Skeletal muscle tissue (tissue), 4 donors: ENCODE data around the gene C1orf56. TPM values are rescaled to one million over a fixed set of nuclear protein-coding genes. Genes with fewer than 3 reads are reported as not detected.
A peak's percentile ranks its signal among the peaks of the same experiment; 100 is the strongest.

Source experiments
- H3K27ac ChIP-seq: one replicate; pipeline ENCODE4 v1.7.0; 2013; ENCODE audit warnings: mild to moderate bottlenecking, low read depth, low read length, inconsistent platforms
- H3K27me3 ChIP-seq, 3 donors: one replicate each; pipeline ENCODE4 v1.7.0; 2013; ENCODE audit warnings: low read length in 3 of 3; ENCODE audit not compliant: control insufficient read depth in 3 of 3, insufficient read depth in 3 of 3
- H3K36me3 ChIP-seq, 3 donors: one replicate each; pipeline ENCODE4 v1.7.0; 2013; ENCODE audit warnings: low read length in 3 of 3; ENCODE audit not compliant: control insufficient read depth in 3 of 3, insufficient read depth in 3 of 3
- H3K4me1 ChIP-seq, 3 donors: one replicate each; pipeline ENCODE4 v1.7.0; 2013; ENCODE audit warnings: low read length in 3 of 3, mild to moderate bottlenecking in 3 of 3; ENCODE audit not compliant: control insufficient read depth in 3 of 3, insufficient read depth in 3 of 3
- H3K4me3 ChIP-seq, 3 donors: one replicate each; pipeline ENCODE4 v1.7.0; 2013; ENCODE audit warnings: low read length in 3 of 3
- H3K9ac ChIP-seq, 3 donors: one replicate each; pipeline ENCODE4 v1.7.0; 2013; ENCODE audit warnings: low read length in 3 of 3, mild to moderate bottlenecking in 3 of 3, moderate library complexity in 2 of 3, low read depth in 1 of 3
- H3K9me3 ChIP-seq, 3 donors: one replicate each; pipeline ENCODE4 v1.7.0; 2013; ENCODE audit warnings: low read length in 3 of 3; ENCODE audit not compliant: control insufficient read depth in 3 of 3
- total RNA-seq: library from RNA; depleted of rRNA; stranded (reverse); fragments of >200 nt; gene quantifications from one replicate; pipeline ENCODE4 v1.2.3, GENCODE V29; 2014
- donor health status: Osteomylitis.

C1orf56 gene
- total RNA-seq, 1 donor from 2014 or later, result 1.6 TPM

GRCh38 chr1:151048645-151049032, 1.1 kb downstream of the C1orf56 start:
- H3K4me3 ChIP-seq, result peak overlapping the region; percentile 92 to 94 (median 92)
- H3K27ac ChIP-seq, result peak overlapping the region; percentile 81
- peak overlapping the region; percentile 82 to 91 (median 90) for H3K9ac ChIP-seq
- no peaks in the 10 kb centered on the region for H3K9me3 ChIP-seq
- no peaks in the 10 kb centered on the region for H3K27me3 ChIP-seq
- peaks cover 14 to 27% (median 14%) of the 10 kb centered on the region in 3 donors for H3K4me1 ChIP-seq
- H3K36me3 ChIP-seq, result peaks cover 7 to 31% (median 17%) of the 10 kb centered on the region in 3 donors

GRCh38 chr1:151049458-151049857, 1.9 kb downstream of the C1orf56 start:
- Histone ChIP-seq H3K9ac (no peak overlapping the region), H3K27ac (no peak overlapping the region), H3K27me3 (no peaks in the 10 kb centered on the region), H3K4me1 (peaks cover 14 to 27% (median 14%) of the 10 kb centered on the region in 3 donors), H3K4me3 (no peak overlapping the region), H3K9me3 (no peaks in the 10 kb centered on the region), H3K36me3 (peaks cover 15 to 40% (median 24%) of the 10 kb centered on the region in 3 donors)

DNA sequence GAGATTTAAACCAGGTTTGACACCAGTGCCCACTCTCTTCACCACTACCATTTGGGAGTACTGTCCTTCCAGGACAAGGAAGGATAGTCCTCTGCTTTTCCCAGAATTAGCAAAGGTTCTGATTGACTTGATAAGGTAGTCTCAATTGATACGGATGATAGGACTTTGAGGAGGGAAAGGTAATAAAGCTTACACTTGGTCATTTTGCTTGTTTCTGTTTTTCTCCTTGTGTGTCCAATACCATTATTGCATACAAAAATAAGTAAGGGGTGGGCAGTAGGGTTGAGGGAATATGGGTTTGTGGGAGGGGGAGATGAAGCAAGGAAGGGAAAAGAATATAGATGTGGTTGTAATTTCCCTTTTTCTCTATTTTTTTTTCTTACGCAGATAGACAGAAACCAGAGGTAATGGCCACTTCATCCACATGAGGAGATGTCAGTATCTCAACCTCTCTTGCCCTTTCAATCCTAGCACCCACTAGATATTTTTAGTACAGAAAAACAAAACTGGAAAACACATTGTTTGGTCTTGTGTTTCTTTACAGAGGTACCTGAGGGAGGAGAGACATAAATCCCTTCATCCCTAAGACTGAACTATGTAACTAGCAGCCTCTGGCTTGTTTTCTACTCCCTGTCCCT, 2.6 kb downstream of the C1orf56 start:
- no peak overlapping the region for H3K9ac ChIP-seq
- peaks cover 14 to 27% (median 16%) of the 10 kb centered on the region in 3 donors for H3K4me1 ChIP-seq
- no peaks in the 10 kb centered on the region for H3K27me3 ChIP-seq
- H3K36me3 ChIP-seq, result peaks cover 21 to 46% (median 31%) of the 10 kb centered on the region in 3 donors
- no peaks in the 10 kb centered on the region for H3K9me3 ChIP-seq
- H3K4me3 ChIP-seq, result no peak overlapping the region
- H3K27ac ChIP-seq, result no peak overlapping the region

DNA sequence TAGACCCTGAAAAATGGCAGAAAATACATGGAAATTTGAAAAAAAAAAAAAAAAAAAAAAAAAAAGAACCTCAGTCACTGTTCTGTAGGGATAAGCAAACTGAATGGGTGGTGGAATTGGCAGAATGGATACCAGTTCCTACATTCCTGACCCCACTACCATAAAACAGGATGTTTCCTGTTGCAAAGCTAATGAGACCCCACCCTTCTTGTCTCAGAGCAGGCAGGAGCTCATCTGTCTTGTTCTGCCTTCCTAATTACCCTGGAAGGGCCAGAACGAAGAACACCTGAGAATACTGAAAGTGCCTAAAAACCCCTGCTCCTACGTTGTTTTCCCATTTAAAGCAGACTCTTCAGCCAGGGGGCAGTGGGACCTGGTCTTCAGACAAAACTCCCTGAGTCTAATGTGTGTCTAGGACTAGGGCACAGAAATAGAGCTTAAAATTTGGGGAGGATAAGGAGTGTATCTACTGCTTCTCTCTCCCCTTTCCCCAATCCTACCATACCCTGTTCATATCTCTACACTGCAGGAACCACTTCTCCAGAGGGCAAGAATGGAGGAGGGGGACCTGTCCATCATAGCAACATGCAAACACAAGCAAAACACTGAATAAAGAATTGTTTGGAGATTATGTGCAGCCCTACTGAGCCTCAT, 3.9 kb downstream of the C1orf56 start:
- Histone ChIP-seq H3K36me3 (peaks cover 27 to 58% (median 40%) of the 10 kb centered on the region in 3 donors), H3K4me3 (no peak overlapping the region), H3K9me3 (no peaks in the 10 kb centered on the region), H3K27me3 (no peaks in the 10 kb centered on the region), H3K4me1 (peaks cover 21 to 39% (median 29%) of the 10 kb centered on the region in 3 donors), H3K9ac (no peak overlapping the region), H3K27ac (no peak overlapping the region)

DNA sequence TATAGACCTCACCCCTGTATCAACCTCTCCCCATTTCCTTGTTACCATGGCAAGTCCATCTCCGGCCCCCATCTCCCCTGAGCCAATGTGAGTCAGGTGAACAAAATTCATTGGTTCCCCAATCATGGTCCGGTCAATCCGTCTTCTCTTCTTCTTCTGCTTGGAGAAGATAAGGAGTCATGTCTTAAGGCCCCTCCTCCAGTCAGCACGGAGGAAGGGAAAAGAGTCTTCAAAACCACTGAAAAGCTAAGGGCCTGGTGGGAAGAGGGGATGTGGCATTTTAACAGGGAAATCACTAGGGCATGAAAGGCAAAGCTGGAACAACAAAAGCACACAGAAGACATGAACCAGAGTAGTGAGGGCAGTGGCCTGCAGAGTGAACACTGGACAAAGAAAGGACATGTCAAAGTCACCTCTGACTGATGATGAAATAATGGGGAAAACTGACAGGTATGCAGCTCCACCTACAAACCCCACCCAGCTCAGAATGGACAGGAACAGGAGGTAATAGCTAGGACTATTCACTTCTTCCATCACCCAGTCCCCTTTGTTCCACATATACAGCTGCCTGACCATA, 7.5 kb downstream of the C1orf56 start:
- Histone ChIP-seq H3K27ac (peak overlapping the region; percentile 93), H3K27me3 (no peaks in the 10 kb centered on the region), H3K9ac (peak overlapping the region in 1 of 3 donors; percentile 1), H3K4me1 (peaks cover 29 to 42% (median 38%) of the 10 kb centered on the region in 3 donors), H3K4me3 (no peak overlapping the region), H3K9me3 (no peaks in the 10 kb centered on the region), H3K36me3 (peaks cover 27 to 66% (median 40%) of the 10 kb centered on the region in 3 donors)

DNA sequence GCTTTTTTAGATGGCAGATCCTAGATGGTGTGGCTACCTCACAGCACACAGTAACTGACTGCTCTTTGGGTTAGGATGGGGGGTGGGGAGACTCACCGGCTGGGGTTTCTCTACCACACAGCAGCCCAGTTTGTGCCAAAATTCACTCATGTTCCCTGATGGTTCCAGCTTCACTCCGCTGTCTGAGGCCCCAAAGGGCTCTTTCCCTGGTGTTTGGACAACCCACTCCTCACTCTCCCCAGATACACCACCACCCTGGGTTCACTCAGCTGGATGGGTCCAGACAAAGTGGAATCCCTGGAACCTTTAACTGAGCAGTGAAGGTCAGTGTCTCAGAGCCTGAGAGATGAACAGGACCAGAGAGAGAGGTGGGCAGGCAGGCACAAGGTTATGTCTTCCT, 8.0 kb downstream of the C1orf56 start:
- H3K9ac ChIP-seq, result peak overlapping the region in 1 of 3 donors; percentile 1

GRCh38 chr1:151056149-151056548, 8.6 kb downstream of the C1orf56 start:
- Histone ChIP-seq H3K9me3 (no peaks in the 10 kb centered on the region), H3K27ac (peak overlapping the region; percentile 93), H3K27me3 (no peaks in the 10 kb centered on the region), H3K9ac (peak overlapping the region; percentile 1 to 37 (median 28)), H3K36me3 (peaks cover 27 to 59% (median 40%) of the 10 kb centered on the region in 3 donors), H3K4me3 (peak overlapping the region in 2 of 3 donors; percentile 26 to 48), H3K4me1 (peaks cover 29 to 42% (median 42%) of the 10 kb centered on the region in 3 donors)

More for the DNA sequence above, 8.0 kb downstream of the C1orf56 start:
- peaks cover 27 to 63% (median 40%) of the 10 kb centered on the region in 3 donors for H3K36me3 ChIP-seq
- H3K27me3 ChIP-seq, result no peaks in the 10 kb centered on the region
- H3K4me1 ChIP-seq, result peaks cover 29 to 42% (median 42%) of the 10 kb centered on the region in 3 donors
- no peak overlapping the region for H3K4me3 ChIP-seq
- H3K27ac ChIP-seq, result peak overlapping the region; percentile 93
- no peaks in the 10 kb centered on the region for H3K9me3 ChIP-seq

GRCh38 chr1:151058692-151059091, 11.1 kb downstream of the C1orf56 start:
- Histone ChIP-seq H3K27me3 (no peaks in the 10 kb centered on the region), H3K4me1 (peaks cover 29 to 42% (median 42%) of the 10 kb centered on the region in 3 donors), H3K36me3 (peaks cover 20 to 34% (median 23%) of the 10 kb centered on the region in 3 donors), H3K27ac (peak overlapping the region; percentile 93), H3K9me3 (no peaks in the 10 kb centered on the region), H3K4me3 (peak overlapping the region; percentile 93 to 98 (median 94)), H3K9ac (peak overlapping the region; percentile 90 to 96 (median 90))

DNA sequence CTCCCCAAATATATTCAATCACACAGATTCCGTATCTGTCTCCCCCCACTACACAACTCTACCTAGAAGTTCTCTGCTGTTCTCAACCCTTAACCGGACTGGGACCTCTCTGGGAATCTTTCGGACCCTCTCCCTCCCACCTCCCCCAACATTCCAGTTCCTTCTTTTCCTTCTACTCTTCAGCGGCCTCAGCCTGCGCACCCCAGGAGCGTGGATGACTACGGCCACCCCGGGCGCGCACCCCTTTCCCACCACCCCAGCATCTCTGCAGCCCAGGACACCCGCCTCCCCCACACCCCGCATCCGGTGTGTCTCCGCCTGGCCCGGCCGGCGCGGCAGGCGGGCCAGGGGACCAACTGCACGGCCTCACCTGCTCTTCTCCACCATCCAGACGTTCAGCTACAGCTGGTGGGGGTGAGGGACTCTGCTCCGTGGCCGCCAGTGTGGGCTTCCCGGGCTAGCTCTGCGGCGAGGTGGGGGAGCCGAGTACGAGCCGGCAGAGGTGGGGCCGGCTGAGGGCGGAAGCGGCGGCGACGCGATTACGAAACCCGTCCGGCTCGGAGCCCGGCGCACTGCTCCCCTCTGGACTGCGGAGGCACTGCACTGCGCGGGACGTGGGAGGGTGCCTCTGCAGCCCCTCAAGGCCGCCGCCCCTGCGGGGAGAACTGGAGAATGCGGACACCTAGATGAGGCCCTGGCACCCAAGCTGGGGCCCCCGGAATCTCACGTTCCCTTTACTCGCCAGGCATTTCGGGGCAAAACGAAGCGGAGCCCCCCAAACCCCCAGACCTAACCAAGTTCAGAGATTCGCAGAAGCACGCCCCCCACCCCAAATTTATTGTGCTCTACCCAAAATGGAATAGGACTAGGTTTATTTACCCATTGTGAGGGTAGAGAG, 11.8 kb downstream of the C1orf56 start, which contains the start of gene CDC42SE1:
Gene CDC42SE1 (minus strand): TSS at position 514 of the 898 bp plus-strand sequence. CDS start 3,892 bp downstream, outside the sequence.
- Histone ChIP-seq H3K4me3 (peak within 1 kb of the TSS; percentile 93 to 98 (median 94)), H3K27ac (peak within 1 kb of the TSS; percentile 93), H3K9me3 (no peaks in the 10 kb centered on the region), H3K9ac (peak within 1 kb of the TSS; percentile 90 to 96 (median 90)), H3K27me3 (no peaks in the 10 kb centered on the region), H3K4me1 (peaks cover 29 to 42% (median 42%) of the 10 kb centered on the region in 3 donors), H3K36me3 (peaks cover 13 to 27% (median 17%) of the 10 kb centered on the region in 3 donors)
